ENCODE measurements around the gene ASTN2.

The ASTN2 gene

DNA sequence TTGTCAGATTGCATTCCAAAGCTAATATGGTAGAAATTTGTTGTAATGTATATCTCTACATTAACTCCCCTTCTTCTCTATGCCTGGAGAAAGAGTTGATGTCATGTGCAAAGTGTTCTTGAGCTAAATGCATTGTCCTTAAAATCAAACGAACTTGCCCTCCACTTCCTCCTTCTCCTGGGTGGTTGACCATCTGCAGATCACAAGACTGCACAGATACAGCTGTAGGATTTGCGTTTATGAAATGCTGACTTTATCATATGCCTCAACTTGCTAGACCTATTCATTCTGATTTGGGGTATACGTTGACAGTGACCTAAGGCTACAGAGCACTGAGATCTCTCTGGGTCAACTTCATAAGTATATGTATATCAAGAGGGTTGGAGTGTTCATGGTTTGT is 719.4 kb downstream of the ASTN2 start:
- H3K27ac ChIP-seq (ENCODE audit: low read length) = no peak overlapping the region
- no peak for DNase-seq
- H3K4me1 ChIP-seq (ENCODE audit: low read length) = no peaks in the 10 kb centered on the region
- no peaks in the 10 kb centered on the region for H3F3A ChIP-seq (ENCODE audit: insufficient read depth, low read length)
- H3K4me3 ChIP-seq (ENCODE audit: low read length) = no peak overlapping the region
- peaks cover 8% of the 10 kb centered on the region; the same call in 1 of the 2 replicates for H3K36me3 ChIP-seq (replicated peaks; ENCODE audit: insufficient read depth, low read length)
- no peaks in the 10 kb centered on the region for H3K9me2 ChIP-seq (replicated peaks; ENCODE audit: insufficient read depth, low read length)
- TF ChIP-seq EZH2 (optimal IDR thresholded peaks at IDR 0.05; ENCODE audit: low read depth, low read length) = no peak
- TF ChIP-seq EZH2phosphoT487 (IDR thresholded peaks at IDR 0.05; ENCODE audit: low read length) = no peak
- TF ChIP-seq, protein P1, sequence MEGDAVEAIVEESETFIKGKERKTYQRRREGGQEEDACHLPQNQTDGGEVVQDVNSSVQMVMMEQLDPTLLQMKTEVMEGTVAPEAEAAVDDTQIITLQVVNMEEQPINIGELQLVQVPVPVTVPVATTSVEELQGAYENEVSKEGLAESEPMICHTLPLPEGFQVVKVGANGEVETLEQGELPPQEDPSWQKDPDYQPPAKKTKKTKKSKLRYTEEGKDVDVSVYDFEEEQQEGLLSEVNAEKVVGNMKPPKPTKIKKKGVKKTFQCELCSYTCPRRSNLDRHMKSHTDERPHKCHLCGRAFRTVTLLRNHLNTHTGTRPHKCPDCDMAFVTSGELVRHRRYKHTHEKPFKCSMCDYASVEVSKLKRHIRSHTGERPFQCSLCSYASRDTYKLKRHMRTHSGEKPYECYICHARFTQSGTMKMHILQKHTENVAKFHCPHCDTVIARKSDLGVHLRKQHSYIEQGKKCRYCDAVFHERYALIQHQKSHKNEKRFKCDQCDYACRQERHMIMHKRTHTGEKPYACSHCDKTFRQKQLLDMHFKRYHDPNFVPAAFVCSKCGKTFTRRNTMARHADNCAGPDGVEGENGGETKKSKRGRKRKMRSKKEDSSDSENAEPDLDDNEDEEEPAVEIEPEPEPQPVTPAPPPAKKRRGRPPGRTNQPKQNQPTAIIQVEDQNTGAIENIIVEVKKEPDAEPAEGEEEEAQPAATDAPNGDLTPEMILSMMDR (IDR thresholded peaks at IDR 0.05; ENCODE audit: low read length) = no peak
- no peak overlapping the region for H3K4me2 ChIP-seq (ENCODE audit: low read depth, low read length)
- no peaks in the 10 kb centered on the region for H3K9me3 ChIP-seq (replicated peaks; ENCODE audit: insufficient read depth, low read length)
- H4K20me1 ChIP-seq (ENCODE audit: insufficient read depth, low read length) = no peaks in the 10 kb centered on the region
- H3K79me2 ChIP-seq (ENCODE audit: low read length) = peaks cover 27% of the 10 kb centered on the region
- no peaks in the 10 kb centered on the region for H3K27me3 ChIP-seq (replicated peaks; ENCODE audit: insufficient read depth, low read length)
- no peak overlapping the region for H3K9ac ChIP-seq (ENCODE audit: low read length)
- no peak overlapping the region for H2AFZ ChIP-seq (ENCODE audit: low read length)

DNA sequence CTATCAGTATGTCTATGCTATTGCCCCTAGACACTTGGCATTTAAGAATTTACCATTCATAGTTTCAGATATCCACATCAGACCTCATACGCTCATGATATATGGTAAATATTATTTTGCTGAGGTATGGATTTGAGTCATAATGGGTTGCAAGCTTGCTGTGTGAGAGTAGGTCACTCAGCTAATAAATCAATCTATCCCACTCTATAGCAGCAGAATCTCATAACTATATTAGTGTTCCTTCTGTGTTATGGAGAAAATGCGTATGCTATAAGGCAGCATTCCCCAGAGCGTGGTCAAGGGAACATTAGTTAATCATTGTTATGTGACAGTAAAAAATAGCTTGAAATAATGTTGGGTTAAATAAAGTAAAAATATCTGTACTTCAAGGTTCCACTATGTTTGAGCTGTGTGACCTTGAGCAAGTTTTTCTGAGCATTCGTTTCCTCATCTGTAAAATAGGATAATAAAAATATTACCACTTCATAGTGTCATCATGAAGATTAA is 720.0 kb downstream of the ASTN2 start:
- Histone ChIP-seq H3K4me2 (ENCODE audit: low read depth, low read length) (no peak overlapping the region), H3K79me2 (ENCODE audit: low read length) (peaks cover 27% of the 10 kb centered on the region), H3F3A (ENCODE audit: insufficient read depth, low read length) (no peaks in the 10 kb centered on the region), H4K20me1 (ENCODE audit: insufficient read depth, low read length) (no peaks in the 10 kb centered on the region), H3K4me3 (ENCODE audit: low read length) (no peak overlapping the region), H3K27me3 (replicated peaks; ENCODE audit: insufficient read depth, low read length) (no peaks in the 10 kb centered on the region), H3K9ac (ENCODE audit: low read length) (no peak overlapping the region), H2AFZ (ENCODE audit: low read length) (no peak overlapping the region), H3K27ac (ENCODE audit: low read length) (no peak overlapping the region), H3K36me3 (replicated peaks; ENCODE audit: insufficient read depth, low read length) (peaks cover 8% of the 10 kb centered on the region; the same call in 1 of the 2 replicates), H3K9me2 (replicated peaks; ENCODE audit: insufficient read depth, low read length) (no peaks in the 10 kb centered on the region), H3K9me3 (replicated peaks; ENCODE audit: insufficient read depth, low read length) (no peaks in the 10 kb centered on the region), H3K4me1 (ENCODE audit: low read length) (no peaks in the 10 kb centered on the region)
- DNase-seq = no peak
- TF ChIP-seq EZH2 (optimal IDR thresholded peaks at IDR 0.05; ENCODE audit: low read depth, low read length) (no peak), EZH2phosphoT487 (IDR thresholded peaks at IDR 0.05; ENCODE audit: low read length) (no peak)
- TF ChIP-seq, protein P1 (IDR thresholded peaks at IDR 0.05; ENCODE audit: low read length) = no peak

DNA sequence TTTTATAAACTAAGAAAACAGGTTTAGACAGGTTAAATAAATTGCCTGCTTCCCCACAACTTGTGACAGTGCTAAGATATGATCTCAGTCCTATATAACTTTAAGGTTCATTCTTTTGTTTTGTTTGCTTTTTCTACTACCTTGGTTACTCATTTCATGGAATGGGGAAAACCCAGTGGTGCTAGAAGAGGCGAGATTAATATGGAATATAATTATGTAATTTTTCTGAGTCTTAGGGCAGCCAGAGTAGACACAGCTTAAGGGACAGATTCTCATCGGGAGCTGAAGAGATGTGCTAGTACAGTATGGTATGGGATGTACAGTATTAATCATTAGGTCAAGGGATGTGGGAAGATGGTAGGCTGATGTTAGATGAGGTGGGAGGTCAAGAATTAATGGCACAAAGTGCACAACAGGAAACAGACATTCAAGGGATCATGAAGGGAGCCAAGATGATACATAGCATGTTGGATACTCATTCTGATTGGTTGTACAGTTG is 721.6 kb downstream of the ASTN2 start:
- no peak overlapping the region for H3K9ac ChIP-seq (ENCODE audit: low read length)
- no peak for DNase-seq
- peaks cover 36% of the 10 kb centered on the region for H3K79me2 ChIP-seq (ENCODE audit: low read length)
- TF ChIP-seq, protein P1 (IDR thresholded peaks at IDR 0.05; ENCODE audit: low read length) = no peak
- no peak for TF ChIP-seq EZH2 (optimal IDR thresholded peaks at IDR 0.05; ENCODE audit: low read depth, low read length)
- no peak for TF ChIP-seq EZH2phosphoT487 (IDR thresholded peaks at IDR 0.05; ENCODE audit: low read length)
- no peaks in the 10 kb centered on the region for H3K27me3 ChIP-seq (replicated peaks; ENCODE audit: insufficient read depth, low read length)
- no peaks in the 10 kb centered on the region for H3F3A ChIP-seq (ENCODE audit: insufficient read depth, low read length)
- H2AFZ ChIP-seq (ENCODE audit: low read length) = no peak overlapping the region
- H3K4me1 ChIP-seq (ENCODE audit: low read length) = no peaks in the 10 kb centered on the region
- no peak overlapping the region for H3K4me3 ChIP-seq (ENCODE audit: low read length)
- no peak overlapping the region for H3K27ac ChIP-seq (ENCODE audit: low read length)
- H3K36me3 ChIP-seq (replicated peaks; ENCODE audit: insufficient read depth, low read length) = no peaks in the 10 kb centered on the region
- no peaks in the 10 kb centered on the region for H3K9me2 ChIP-seq (replicated peaks; ENCODE audit: insufficient read depth, low read length)
- H4K20me1 ChIP-seq (ENCODE audit: insufficient read depth, low read length) = no peaks in the 10 kb centered on the region
- H3K9me3 ChIP-seq (replicated peaks; ENCODE audit: insufficient read depth, low read length) = no peaks in the 10 kb centered on the region
- H3K4me2 ChIP-seq (ENCODE audit: low read depth, low read length) = no peak overlapping the region

Data from MM.1S (cell line).